ENCODE results near the gene POLR3H.

DNA sequence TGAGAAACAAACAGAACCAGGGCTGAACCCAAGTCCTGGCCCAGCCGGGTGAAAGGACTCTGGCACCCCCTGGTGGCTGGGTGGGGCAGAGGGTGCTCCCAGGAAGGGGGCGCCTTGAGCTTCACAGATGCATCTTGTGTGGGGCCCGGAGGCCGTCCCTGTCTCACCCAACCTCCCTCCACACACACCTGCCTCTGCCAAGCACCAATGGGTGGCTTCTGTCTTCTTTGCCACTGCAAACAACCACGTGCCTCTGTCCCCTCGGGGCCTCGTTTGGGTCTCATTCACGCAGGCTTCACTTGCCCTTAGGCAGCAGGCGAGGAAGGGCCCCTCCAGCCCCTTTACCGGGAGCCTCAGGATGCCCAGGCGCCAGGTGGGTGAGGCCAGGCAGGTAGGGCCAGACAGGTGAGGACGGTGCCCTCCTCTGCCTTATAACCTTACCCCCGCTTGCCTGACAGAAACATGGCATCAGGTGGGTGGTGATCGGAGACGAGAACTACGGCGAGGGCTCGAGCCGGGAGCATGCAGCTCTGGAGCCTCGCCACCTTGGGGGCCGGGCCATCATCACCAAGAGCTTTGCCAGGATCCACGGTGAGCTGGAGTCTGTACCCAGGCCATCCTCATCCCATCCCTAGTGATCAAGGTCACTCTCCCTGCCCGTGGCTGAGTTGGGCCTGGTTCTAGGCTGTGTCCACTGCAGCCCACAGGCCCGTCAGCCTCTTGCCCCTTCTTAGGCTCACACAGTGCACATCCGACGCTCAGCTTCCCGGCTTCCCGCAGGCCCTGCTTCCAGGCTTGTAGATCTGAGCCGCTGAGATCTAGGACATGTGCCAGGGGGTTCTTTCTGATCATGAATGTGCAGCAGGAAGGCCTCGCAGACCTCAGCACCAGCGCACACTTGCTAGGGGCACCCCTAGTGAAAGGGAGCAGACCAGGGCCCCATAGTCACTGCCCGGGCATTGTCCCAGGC, 17.2 kb downstream of the POLR3H start:
- TF ChIP-seq, protein P1, sequence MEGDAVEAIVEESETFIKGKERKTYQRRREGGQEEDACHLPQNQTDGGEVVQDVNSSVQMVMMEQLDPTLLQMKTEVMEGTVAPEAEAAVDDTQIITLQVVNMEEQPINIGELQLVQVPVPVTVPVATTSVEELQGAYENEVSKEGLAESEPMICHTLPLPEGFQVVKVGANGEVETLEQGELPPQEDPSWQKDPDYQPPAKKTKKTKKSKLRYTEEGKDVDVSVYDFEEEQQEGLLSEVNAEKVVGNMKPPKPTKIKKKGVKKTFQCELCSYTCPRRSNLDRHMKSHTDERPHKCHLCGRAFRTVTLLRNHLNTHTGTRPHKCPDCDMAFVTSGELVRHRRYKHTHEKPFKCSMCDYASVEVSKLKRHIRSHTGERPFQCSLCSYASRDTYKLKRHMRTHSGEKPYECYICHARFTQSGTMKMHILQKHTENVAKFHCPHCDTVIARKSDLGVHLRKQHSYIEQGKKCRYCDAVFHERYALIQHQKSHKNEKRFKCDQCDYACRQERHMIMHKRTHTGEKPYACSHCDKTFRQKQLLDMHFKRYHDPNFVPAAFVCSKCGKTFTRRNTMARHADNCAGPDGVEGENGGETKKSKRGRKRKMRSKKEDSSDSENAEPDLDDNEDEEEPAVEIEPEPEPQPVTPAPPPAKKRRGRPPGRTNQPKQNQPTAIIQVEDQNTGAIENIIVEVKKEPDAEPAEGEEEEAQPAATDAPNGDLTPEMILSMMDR (IDR thresholded peaks at IDR 0.05; ENCODE audit: low read length), result peak; percentile 87
- TF ChIP-seq EZH2phosphoT487 (IDR thresholded peaks at IDR 0.05; ENCODE audit: low read length) (no peak), EZH2 (optimal IDR thresholded peaks at IDR 0.05; ENCODE audit: low read depth, low read length) (no peak)
